BJ (cell line): Measurements from ENCODE around the gene BANP. TPM values are rescaled to one million over a fixed set of nuclear protein-coding genes. Genes with fewer than 3 reads are reported as not detected.
"Not testable (repeated sequence)": the region's sequence is repeated elsewhere in the genome, so short reads cannot be mapped to it uniquely, and the experiment has no call there.

Experiments
- CTCF ChIA-PET: fragments of 350-600 bp; formaldehyde crosslinking; extraction: SDS; loops from one replicate; lab custom pipeline; 2021; ENCODE audit warnings: antibody characterized with exemption, inconsistent platforms; lab: Yijun Ruan, JAX
- POLR2A ChIA-PET: fragments of 300-600 bp; sonication (Branson Sonifier 250); formaldehyde crosslinking; extraction: SDS; loops from one replicate; lab custom pipeline; 2021; ENCODE audit warnings: antibody characterized with exemption; lab: Charles Lee
- DNase-seq: peaks from one replicate; pipeline ENCODE4 v3.0.0-alpha.2; 2011; ENCODE audit warnings: low read depth
- H3K27me3 ChIP-seq: 2 replicates; pipeline ENCODE4 v1.6.0; 2011; ENCODE audit warnings: low read length; ENCODE audit not compliant: control insufficient read depth, insufficient read depth
- H3K36me3 ChIP-seq: 2 replicates; pipeline ENCODE4 v1.5.1; 2011; ENCODE audit warnings: low read length; ENCODE audit not compliant: control insufficient read depth, insufficient read depth
- H3K4me3 ChIP-seq: 2 replicates; pipeline ENCODE4 v1.5.1; 2011; ENCODE audit warnings: low read depth, mild to moderate bottlenecking, control low read depth, low read length
- CTCF ChIP-seq: IDR thresholded peaks from 2 replicates; pipeline ENCODE4 v1.5.1; 2011; ENCODE audit warnings: low read depth, mild to moderate bottlenecking, control low read depth, inconsistent platforms, low read length, moderate library complexity; ENCODE audit not compliant: insufficient read depth
- polyA plus RNA-seq: library from polyadenylated mRNA; depleted of rRNA; stranded (reverse); fragments of >200 nt; gene quantifications from 2 replicates; pipeline ENCODE4 v1.2.3, GENCODE V29; 2011

BANP gene
- polyA plus RNA-seq, 1 experiment = 16.5 TPM

GRCh38 chr16:88026964-88027938 lies 76.0 kb downstream of the BANP start:
- CTCF ChIA-PET = no interaction called here
- Histone ChIP-seq H3K4me3 (no peak overlapping the region), H3K27me3 (no peaks in the 10 kb centered on the region), H3K36me3 (peaks cover 4% of the 10 kb centered on the region; the same call in 1 of the 2 replicates)
- DNase-seq = no peak
- TF ChIP-seq CTCF = no peak
- POLR2A ChIA-PET = no interaction called here

DNA sequence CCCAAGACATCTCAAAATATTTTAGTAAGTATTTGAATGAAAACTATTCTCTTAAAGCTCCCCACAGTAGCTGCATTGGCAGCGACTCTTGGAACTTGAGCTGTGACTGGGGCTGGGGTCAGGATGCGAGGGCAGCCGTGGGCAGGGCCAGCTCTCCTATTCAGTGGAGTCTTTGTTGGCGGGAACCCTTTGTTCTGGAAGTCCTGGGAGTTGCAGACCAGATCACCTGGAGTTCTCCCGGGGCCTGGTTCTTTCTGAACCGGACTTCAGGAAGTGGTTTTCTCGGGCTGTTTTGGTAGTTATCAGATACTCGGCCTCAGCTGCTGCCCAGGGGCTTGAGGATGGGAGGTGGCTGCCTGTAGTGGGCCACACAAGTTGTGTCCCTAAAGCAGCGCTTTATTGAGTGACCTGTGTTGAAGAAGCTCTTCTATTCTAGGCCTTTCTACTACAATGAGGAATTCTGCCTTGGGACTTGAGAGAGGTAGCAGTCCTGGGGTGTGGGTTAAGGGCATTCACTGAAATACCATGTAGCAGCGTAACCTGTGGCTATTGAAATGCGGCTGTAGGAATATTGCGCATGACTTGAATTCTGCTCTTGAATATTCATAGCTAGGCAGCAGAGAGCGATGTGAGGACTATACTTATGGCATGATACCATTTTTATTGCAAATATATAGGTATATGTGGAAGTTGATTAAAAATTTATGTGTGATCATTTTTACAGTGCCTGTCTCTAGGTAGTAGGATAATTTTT lies 77.1 kb downstream of the BANP start:
- H3K4me3 ChIP-seq, H3K36me3 ChIP-seq, DNase-seq, CTCF ChIA-PET, H3K27me3 ChIP-seq, POLR2A ChIA-PET: not testable (repeated sequence)

- ChIA-PET CTCF (no interaction called here), POLR2A (no interaction called here)
- TF ChIP-seq CTCF = no peak
- Histone ChIP-seq H3K4me3 (no peak overlapping the region), H3K36me3 (peaks cover 6% of the 10 kb centered on the region), H3K27me3 (no peaks in the 10 kb centered on the region)
- DNase-seq = no peak
These were observed 79.3 kb downstream of the BANP start for GRCh38 chr16:88030498-88030897.

DNA sequence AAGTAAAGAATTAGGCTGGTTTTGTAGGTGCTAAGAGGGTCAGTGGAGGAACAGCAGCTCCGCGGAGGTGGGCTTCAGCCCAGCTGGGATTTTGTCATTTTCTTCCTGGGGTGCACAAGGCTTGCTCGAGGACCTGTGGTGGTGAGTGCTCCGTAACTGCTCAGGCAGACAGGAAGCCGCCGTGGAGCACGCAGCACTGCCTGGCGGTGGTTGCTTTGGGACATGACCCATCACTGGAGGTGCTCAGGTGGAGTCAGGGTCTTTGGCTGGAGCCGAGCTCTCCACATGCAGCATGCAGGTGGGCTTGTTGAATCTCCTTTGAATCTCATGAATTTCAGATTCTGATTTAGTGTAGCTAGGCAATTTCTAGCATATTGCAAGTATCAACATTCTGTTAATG lies 79.7 kb downstream of the BANP start:
- H3K4me3 ChIP-seq, CTCF ChIA-PET, POLR2A ChIA-PET, H3K36me3 ChIP-seq, H3K27me3 ChIP-seq, DNase-seq: not testable (repeated sequence)

DNA sequence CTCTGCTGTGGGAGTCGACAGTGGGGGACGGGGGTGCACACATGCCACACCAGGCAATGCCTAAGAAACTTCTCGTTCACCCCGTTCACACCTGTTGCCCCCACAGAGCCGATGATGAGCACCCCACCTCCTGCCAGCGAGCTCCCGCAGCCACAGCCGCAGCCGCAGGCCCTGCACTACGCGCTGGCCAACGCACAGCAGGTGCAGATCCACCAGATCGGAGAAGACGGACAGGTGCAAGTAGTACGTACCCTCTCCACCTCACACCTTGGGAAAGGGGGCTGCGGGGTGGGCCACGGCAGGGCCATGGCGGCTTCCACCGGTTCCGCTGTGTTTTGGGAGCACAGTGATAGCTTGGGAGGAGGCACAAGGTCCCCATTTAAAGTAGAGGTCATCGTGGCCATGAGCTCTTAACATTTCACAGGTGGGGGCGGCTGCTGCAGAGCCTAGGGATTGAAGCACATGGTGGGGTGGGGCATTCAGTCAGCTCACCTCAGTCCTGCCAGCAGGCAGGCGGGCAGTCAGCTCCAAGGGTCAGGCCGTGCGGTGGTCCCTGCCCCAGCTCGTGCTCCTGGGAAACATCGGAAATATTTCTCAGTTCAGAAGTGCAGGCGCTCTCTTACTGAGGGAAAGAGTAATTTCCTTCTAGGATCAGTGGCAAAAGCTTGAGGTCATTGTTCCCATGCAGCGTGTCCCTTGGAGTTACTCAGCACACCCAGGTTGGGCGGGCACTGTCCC lies 81.9 kb downstream of the BANP start:
- H3K27me3 ChIP-seq, H3K4me3 ChIP-seq, CTCF ChIA-PET, POLR2A ChIA-PET, H3K36me3 ChIP-seq, DNase-seq: not testable (repeated sequence)

GRCh38 chr16:88034770-88035169 lies 83.5 kb downstream of the BANP start:
- ChIA-PET CTCF (interaction anchor here (1.2 kb wide), 1 partner anchor 81 kb away, joined by 3 read pairs; no protein-coding TSS in a partner anchor), POLR2A (no interaction called here)
- no peak overlapping the region for H3K4me3 ChIP-seq
- H3K36me3 ChIP-seq = peaks cover 7% of the 10 kb centered on the region
- TF ChIP-seq CTCF = no peak
- no peaks in the 10 kb centered on the region for H3K27me3 ChIP-seq
- DNase-seq = no peak
